GM21526 (cell line): ENCODE measurements around the gene MRAP2.

ENCODE experiments used
- ATAC-seq: cut with Tn5 transposase; IDR thresholded peaks from one replicate; pipeline ENCODE4 v1.9.1; 2021; ENCODE audit warnings: moderate library complexity; ENCODE audit not compliant: unreplicated experiment, low FRiP score

Gene MRAP2, protein sequence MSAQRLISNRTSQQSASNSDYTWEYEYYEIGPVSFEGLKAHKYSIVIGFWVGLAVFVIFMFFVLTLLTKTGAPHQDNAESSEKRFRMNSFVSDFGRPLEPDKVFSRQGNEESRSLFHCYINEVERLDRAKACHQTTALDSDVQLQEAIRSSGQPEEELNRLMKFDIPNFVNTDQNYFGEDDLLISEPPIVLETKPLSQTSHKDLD

GRCh38 chr6:84033523-84034451 is at the start of gene MRAP2:
Gene MRAP2 (plus strand): TSS chr6:84033772. CDS start chr6:84055319, 21,547 bp downstream.
- peak; percentile 69 for ATAC-seq

DNA sequence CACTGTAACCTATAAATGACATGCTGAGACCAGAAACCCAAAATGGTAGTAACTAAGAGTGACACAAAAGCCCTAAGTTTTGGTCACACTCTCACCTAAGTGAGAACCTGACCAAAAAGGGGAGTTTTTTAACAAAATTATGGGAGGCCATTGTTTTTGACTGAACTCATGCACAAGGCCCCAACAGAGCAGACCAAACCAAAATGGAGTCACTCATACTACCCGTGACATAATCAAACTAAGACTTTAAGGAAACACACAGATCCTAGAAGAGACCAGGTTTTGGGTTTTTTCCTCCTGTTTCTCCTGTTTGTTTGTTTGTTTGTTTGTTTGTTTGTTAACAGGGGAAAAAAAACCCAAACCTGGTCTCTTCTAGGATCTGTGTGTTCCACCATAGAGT is 49.2 kb upstream of the MRAP2 start:
- ATAC-seq, result no peak

- no peak for ATAC-seq
Measured at GRCh38 chr6:83985308-83985713, 48.3 kb upstream of the MRAP2 start.

- no peak for ATAC-seq
Measured at GRCh38 chr6:83985715-83986114, 47.9 kb upstream of the MRAP2 start.

GRCh38 chr6:83998021-83998584 is 35.5 kb upstream of the MRAP2 start:
- no peak for ATAC-seq

DNA sequence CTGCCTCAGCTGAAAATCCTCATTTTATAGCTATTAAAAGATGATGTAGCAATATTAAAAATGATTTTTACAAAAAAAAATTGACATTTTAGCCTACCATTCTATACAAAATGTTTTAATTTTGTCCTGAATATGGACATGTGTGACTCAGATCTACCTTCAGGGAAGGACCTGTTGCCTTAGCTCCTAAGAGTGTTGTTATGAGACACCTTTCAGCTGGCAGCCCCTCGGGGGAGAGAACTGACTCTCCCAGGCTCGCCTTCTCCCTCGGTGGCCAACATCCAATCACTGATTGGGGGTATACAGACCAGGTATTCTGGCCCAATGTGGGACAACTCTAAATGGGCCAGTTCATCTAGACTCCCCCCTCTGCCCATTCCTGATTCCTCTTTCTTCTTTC is 32.5 kb upstream of the MRAP2 start:
- no peak for ATAC-seq

DNA sequence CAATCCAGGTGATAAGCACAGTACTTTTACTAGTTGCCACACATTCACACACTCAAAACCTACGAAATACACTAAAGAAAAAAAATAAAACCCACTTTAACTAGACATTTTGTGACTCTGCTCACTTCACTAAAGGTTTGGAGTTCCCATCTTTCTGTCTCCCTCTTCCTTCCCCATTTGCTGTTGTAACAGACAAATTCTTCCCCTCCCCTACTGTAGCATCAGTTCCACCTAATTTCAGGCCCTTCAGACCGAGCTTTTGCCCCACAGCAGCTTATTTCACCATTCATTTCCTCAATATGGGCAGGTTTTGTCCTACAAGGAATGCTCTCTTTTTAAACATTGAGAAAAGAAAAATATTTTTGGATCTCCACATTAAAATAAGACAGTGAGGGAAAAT is 31.3 kb upstream of the MRAP2 start:
- ATAC-seq, result no peak

DNA sequence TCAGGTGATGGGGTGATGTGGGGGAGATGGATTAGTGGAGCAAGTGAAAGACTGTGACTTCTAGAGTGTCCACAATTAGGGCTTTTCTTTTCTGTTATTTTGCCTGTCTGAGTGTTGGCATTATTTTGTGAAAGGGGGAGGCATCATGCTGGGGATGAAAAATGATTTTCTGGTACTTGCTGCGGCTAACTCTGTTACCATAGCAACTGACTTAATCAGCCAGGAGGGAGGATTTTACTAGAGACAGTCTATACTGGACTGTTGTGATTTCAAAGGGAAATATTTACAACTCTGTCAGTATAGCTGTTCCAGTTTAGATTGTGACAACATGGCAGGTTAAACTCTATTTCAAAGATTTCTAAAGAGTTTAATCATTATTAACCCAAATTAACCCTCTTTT is 30.4 kb upstream of the MRAP2 start:
- no peak for ATAC-seq

- no peak for ATAC-seq
Measured at GRCh38 chr6:84003654-84004053, 29.9 kb upstream of the MRAP2 start.

DNA sequence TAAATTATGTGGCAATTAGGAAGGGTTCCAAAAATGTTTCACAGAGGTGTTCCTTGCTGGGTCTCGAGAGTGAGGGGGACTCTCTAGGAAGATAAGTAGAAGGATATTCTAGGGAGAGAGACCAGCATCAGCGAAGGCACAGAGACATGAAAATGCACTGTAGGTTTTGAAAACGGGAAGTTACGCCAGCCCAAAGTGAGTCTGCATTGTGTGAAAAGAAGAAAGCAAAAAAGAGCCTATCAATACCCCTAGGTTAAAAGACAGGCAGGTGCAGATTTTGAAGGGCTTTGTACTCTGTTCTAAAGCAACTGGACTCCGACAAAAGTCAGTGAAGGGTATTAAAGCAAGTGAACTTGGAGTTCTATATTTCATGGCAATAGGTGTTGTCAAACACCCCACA is 25.7 kb upstream of the MRAP2 start:
- no peak for ATAC-seq

GRCh38 chr6:84013354-84013753 is 20.2 kb upstream of the MRAP2 start:
- ATAC-seq, result no peak

DNA sequence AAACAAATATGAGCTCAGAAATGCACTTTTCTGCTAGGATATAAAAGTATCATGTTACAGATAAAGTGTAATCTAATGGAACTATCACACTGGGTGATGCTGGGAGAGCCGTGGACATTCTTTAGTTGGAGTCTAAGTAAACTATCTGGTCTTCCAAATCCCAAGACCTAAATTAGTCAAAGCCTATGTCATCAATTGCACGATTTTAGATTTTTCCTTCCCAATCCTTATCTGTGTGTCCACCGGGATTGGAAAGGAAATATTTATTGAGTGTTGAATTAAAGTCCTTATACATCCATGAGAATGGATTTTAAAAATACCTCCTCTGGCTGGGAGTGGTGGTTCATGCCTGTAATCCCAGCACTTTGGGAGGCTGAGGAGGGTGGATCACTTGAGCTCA is 19.6 kb upstream of the MRAP2 start:
- ATAC-seq, result no peak

GRCh38 chr6:84016029-84016428 is 17.5 kb upstream of the MRAP2 start:
- ATAC-seq, result no peak

- ATAC-seq, result peak; percentile 84
Measured at GRCh38 chr6:84017709-84018452, 15.7 kb upstream of the MRAP2 start.

DNA sequence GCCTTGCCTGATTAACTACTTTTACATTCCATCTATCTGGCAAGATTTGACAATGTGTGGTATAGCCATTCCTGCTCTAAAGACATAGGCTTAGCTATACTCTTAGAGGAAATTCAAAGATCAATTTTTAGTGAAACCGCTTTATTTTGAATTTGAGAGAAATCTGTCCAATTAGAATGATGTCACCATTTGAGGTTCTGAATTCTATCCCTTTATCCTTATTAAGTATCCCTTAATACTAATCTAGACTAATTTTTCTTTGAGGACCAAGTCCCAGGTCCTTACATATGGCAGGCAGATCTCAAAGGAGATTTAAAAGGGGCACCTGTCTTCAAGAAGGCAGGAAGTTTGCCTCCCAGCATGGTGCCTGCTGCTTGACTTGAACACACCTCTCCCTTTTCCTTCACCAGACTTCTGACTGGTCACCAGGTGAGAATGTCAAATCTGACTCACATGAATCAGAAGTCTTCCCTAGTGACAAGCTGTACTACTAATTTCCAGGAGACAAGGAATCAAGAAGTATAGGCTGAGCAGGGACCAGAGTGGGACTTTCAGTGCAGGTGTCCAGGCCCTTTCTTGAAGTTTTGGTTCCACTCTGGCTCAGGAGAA is 15.0 kb upstream of the MRAP2 start:
- no peak for ATAC-seq

GRCh38 chr6:84019141-84019841 is 14.3 kb upstream of the MRAP2 start:
- ATAC-seq, result no peak

DNA sequence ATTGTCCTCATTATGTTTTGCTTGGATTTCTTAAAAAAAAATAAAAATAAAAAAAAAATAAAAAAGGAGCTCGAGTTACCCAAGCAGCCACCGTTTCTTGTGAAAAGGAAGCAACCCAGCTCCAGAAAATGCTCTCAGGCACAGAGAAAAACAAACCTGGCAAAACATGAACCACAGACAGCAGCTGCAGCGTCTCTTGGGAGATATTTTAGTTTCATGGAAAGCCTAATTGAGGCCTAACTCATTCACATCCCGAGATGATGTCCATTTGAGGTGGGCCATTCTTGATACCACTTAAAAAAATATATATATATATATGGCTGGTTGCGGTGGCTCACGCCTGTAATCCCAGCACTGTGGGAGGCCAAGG is 13.7 kb upstream of the MRAP2 start:
- ATAC-seq, result no peak

DNA sequence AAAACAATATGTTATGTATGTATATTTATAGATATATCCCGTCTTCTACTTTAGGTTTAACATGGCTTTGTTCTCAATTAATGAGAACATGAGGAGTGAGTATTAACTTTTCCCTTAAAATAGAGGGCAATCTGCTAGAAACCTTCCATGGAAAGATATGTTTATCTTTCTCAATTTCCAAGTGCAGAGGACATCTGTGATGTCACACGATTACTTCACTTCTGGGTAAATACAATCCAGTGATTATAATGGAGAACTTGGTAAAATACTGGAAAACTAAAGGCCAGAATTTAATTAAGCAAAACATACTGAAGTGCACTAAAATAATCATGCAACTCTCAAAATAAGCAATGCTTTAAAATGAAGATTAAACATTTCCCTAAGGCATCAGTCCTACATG is 11.9 kb upstream of the MRAP2 start:
- ATAC-seq, result no peak

DNA sequence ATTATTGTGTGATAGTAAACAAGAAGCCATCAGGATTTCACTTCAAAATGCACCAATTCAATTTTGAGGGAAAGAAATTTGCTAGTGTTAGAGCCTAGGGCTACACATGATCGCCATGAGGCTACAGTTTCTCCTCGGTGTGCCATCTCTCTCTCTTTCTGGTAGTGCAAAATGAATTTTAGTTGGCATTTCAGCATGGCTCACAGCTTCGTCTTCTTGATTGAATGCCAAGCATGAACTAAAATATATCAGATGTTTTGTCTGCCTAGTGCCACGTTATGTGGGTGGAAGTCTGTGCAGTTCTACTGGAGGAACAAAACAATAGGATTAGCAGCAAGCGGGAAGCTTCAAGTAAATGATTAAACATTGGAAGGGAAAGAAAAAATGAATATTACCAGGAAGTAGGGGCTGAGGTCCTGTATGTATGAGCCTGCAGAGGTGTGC is 6.8 kb upstream of the MRAP2 start:
- ATAC-seq, result no peak
